CD4-positive, alpha-beta T cell (primary cell): ENCODE results near the gene PRRG2. TPM values are rescaled to one million over a fixed set of nuclear protein-coding genes. Genes with fewer than 3 reads are reported as not detected.
A peak's percentile ranks its signal among the peaks of the same experiment; 100 is the strongest.

Experiments used
- ATAC-seq: fragments of 200-7000 bp; cut with Tn5 transposase; one replicate; pipeline ENCODE4 v1.10.0; 2022; ENCODE audit warnings: mild to moderate bottlenecking; ENCODE audit not compliant: poor library complexity
- CTCF ChIA-PET: fragments of 350-600 bp; sonication (Branson Sonifier 250); formaldehyde crosslinking; loops from one replicate; lab custom pipeline; 2021; ENCODE audit warnings: antibody characterized with exemption, inconsistent platforms; lab: Charles Lee
- POLR2A ChIA-PET: fragments of 350-600 bp; sonication (Branson Sonifier 250); formaldehyde crosslinking; loops from one replicate; lab custom pipeline; 2021; ENCODE audit warnings: antibody characterized with exemption, inconsistent platforms; lab: Charles Lee
- DNase-seq, 14 experiments: peaks; one replicate each; pipeline ENCODE4 v3.0.0-alpha.2; 2013 to 2020; ENCODE audit warnings: mixed read lengths in 2 of 14
- H3K27ac ChIP-seq, 2 donors: one replicate each; pipeline versions ENCODE4 v1.5.1 to v1.7.0; 2013; ENCODE audit warnings: low read length in 2 of 2, low read depth in 1 of 2, mild to moderate bottlenecking in 1 of 2
- H3K27me3 ChIP-seq, 2 experiments: 1 replicate in 1 of 2; 2 replicates in 1 of 2; pipeline versions ENCODE4 v1.6.1 to v1.7.0; 2013; ENCODE audit warnings: low read length in 2 of 2, control low read depth in 1 of 2, mild to moderate bottlenecking in 1 of 2, moderate library complexity in 1 of 2; ENCODE audit not compliant: insufficient read depth in 2 of 2, control insufficient read depth in 1 of 2
- H3K36me3 ChIP-seq: one replicate; pipeline ENCODE4 v1.6.1; 2013; ENCODE audit warnings: low read length, control low read depth; ENCODE audit not compliant: insufficient read depth
- H3K4me1 ChIP-seq: one replicate; pipeline ENCODE4 v1.6.1; 2013; ENCODE audit warnings: low read length, control low read depth; ENCODE audit not compliant: insufficient read depth
- H3K4me3 ChIP-seq: one replicate; pipeline ENCODE4 v1.5.1; 2013; ENCODE audit warnings: mild to moderate bottlenecking, low read length, moderate library complexity
- H3K9me3 ChIP-seq, 2 experiments: 1 replicate in 1 of 2; 2 replicates in 1 of 2; pipeline versions ENCODE4 v1.6.1 to v1.7.0; 2013; ENCODE audit warnings: low read length in 2 of 2, mild to moderate bottlenecking in 2 of 2, control low read depth in 1 of 2, moderate library complexity in 1 of 2; ENCODE audit not compliant: control insufficient read depth in 1 of 2, insufficient read depth in 1 of 2
- H3K27ac Mint-ChIP-seq: one replicate; pipeline ENCODE4 v1.8.0; 2020; ENCODE audit warnings: mixed read lengths
- H3K27me3 Mint-ChIP-seq: one replicate; pipeline ENCODE4 v1.8.0; 2021; ENCODE audit warnings: mixed read lengths
- H3K36me3 Mint-ChIP-seq: one replicate; pipeline ENCODE4 v1.8.0; 2021; ENCODE audit warnings: low read depth, mixed read lengths
- H3K4me1 Mint-ChIP-seq: one replicate; pipeline ENCODE4 v1.8.0; 2021; ENCODE audit warnings: low read depth, mixed read lengths
- H3K4me3 Mint-ChIP-seq: one replicate; pipeline ENCODE4 v1.8.0; 2020; ENCODE audit warnings: mild to moderate bottlenecking, mixed read lengths
- H3K9me3 Mint-ChIP-seq: one replicate; pipeline ENCODE4 v1.8.0; 2020; ENCODE audit warnings: mixed read lengths
- CTCF ChIP-seq: fragments of 200-600 bp; IDR thresholded peaks from one replicate; pipeline ENCODE4 v1.8.0; 2022; ENCODE audit warnings: antibody characterized with exemption, mild to moderate bottlenecking
- intact Hi-C, 2 experiments: fragments of 100-400 bp; cut with DNase I in 1 of 2; cut with micrococcal nuclease in 1 of 2; formaldehyde crosslinking; loops; one replicate each; pipeline versions ENCODE4 v1.15.1 to v1.9.0; 2023 to 2025; cut with DNase I, micrococcal nuclease
- total RNA-seq, 174 experiments: library from RNA in 2 of 174; stranded (reverse) in 2 of 174; gene quantifications; one replicate each; pipeline ENCODE4 v1.2.3 and lab custom pipeline; 2021 to 2026

Gene PRRG2
- total RNA-seq, 2 experiments from 2014 or later = 0.49 to 0.78 TPM

- POLR2A ChIA-PET = no interaction called here
- Mint-ChIP-seq H3K27me3 (no peaks in the 10 kb centered on the region), H3K27ac (no peak overlapping the region), H3K9me3 (no peaks in the 10 kb centered on the region), H3K36me3 (no peaks in the 10 kb centered on the region), H3K4me1 (peaks cover 27% of the 10 kb centered on the region), H3K4me3 (no peak overlapping the region)
- TF ChIP-seq CTCF = no peak
- no peaks in the 10 kb centered on the region for H3K27me3 ChIP-seq
- peaks cover 25% of the 10 kb centered on the region for H3K4me1 ChIP-seq
- no peak overlapping the region for H3K4me3 ChIP-seq
- ATAC-seq = no peak
- H3K9me3 ChIP-seq = no peaks in the 10 kb centered on the region
- H3K27ac ChIP-seq = no peak overlapping the region
- peaks cover 3% of the 10 kb centered on the region for H3K36me3 ChIP-seq
- intact Hi-C loops = loop anchor here in 1 of 2 experiments (10.0 kb wide), 1 partner anchor 148 kb away; no protein-coding TSS in a partner anchor
- CTCF ChIA-PET = no interaction called here
- DNase-seq = no peak
Observed at GRCh38 chr19:49543032-49543431, 38.1 kb upstream of the PRRG2 start.

DNA sequence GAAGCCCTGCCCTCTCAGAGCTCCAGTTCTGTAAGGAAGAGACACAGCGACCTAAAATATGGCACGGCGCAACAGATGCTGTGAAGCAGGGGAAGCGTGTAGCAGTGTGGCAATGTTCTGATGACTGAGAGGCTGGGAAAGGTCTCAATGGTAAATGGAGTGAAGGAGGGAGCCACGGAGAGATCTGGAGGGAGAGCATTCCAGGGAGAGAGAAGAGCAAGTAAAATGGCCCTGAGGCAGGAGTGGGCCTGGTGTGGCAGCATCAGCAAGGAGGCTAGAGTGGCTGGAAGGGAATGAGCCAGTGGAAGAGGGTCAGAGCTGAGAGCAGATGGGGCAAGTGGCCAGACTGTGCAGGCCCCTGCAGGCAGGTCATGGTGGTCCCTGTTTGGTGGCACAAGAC lies 37.0 kb upstream of the PRRG2 start:
- peaks cover 36% of the 10 kb centered on the region for H3K4me1 Mint-ChIP-seq
- peak overlapping the region; percentile 55 for H3K27ac Mint-ChIP-seq
- no peaks in the 10 kb centered on the region for H3K27me3 Mint-ChIP-seq
- ChIA-PET POLR2A (interaction anchor here (1.3 kb wide), 1 partner anchor 27 kb away, joined by 3 read pairs; no protein-coding TSS in a partner anchor), CTCF (interaction anchor here (2.0 kb wide), 1 partner anchor 37 kb away, joined by 5 read pairs; no protein-coding TSS in a partner anchor)
- H3K36me3 ChIP-seq = no peaks in the 10 kb centered on the region
- intact Hi-C loops = loop anchor here in 1 of 2 experiments (10.0 kb wide), 1 partner anchor 149 kb away; no protein-coding TSS in a partner anchor
- H3K36me3 Mint-ChIP-seq = no peaks in the 10 kb centered on the region
- H3K4me1 ChIP-seq = peaks cover 37% of the 10 kb centered on the region
- H3K4me3 Mint-ChIP-seq = peak overlapping the region; percentile 56
- no peak overlapping the region for H3K27ac ChIP-seq
- H3K4me3 ChIP-seq = no peak overlapping the region
- no peaks in the 10 kb centered on the region for H3K9me3 ChIP-seq
- no peak for ATAC-seq
- no peak for TF ChIP-seq CTCF
- H3K27me3 ChIP-seq = no peaks in the 10 kb centered on the region
- H3K9me3 Mint-ChIP-seq = no peaks in the 10 kb centered on the region
- DNase-seq = no peak

- H3K4me3 ChIP-seq = peak overlapping the region; percentile 30
- peak overlapping the region; percentile 85 for H3K4me3 Mint-ChIP-seq
- DNase-seq (peak in 6 of 14 experiments; percentile 59 to 90 (median 82)), ATAC-seq (peak; percentile 79)
- peaks cover 54% of the 10 kb centered on the region for H3K4me1 Mint-ChIP-seq
- H3K9me3 Mint-ChIP-seq = no peaks in the 10 kb centered on the region
- peak overlapping the region; percentile 74 for H3K27ac Mint-ChIP-seq
- peak; percentile 93 for TF ChIP-seq CTCF
- POLR2A ChIA-PET = interaction anchor here (0.6 to 2.6 kb wide), 17 partner anchors 9 to 130 kb away, joined by 3 to 31 read pairs (median 6); partner anchors contain the start of genes FCGRT, PRMT1, RCN3 and RPS11
- no peaks in the 10 kb centered on the region for H3K9me3 ChIP-seq
- no peaks in the 10 kb centered on the region for H3K27me3 ChIP-seq
- intact Hi-C loops = loop anchor here (1.0 to 10.0 kb wide), 4 partner anchors 23 to 152 kb away; no protein-coding TSS in a partner anchor
- CTCF ChIA-PET = interaction anchor here (0.6 to 10.6 kb wide), 28 partner anchors 9 to 321 kb away, joined by 3 to 134 read pairs (median 4); partner anchors contain the start of genes FLT3LG, NOSIP and RPS11
- peaks cover 64% of the 10 kb centered on the region for H3K4me1 ChIP-seq
- no peak overlapping the region for H3K27ac ChIP-seq
- no peaks in the 10 kb centered on the region for H3K36me3 ChIP-seq
- no peaks in the 10 kb centered on the region for H3K27me3 Mint-ChIP-seq
- no peaks in the 10 kb centered on the region for H3K36me3 Mint-ChIP-seq
Observed at GRCh38 chr19:49546825-49547565, 34.1 kb upstream of the PRRG2 start.
